GM18520 (cell line): ENCODE measurements around the gene COMMD6.
A peak's percentile ranks its signal among the peaks of the same experiment; 100 is the strongest.
"Not testable (repeated sequence)": the region's sequence is repeated elsewhere in the genome, so short reads cannot be mapped to it uniquely, and the experiment has no call there.

Source experiments
- ATAC-seq: cut with Tn5 transposase; IDR thresholded peaks from one replicate; pipeline ENCODE4 v1.9.1; 2021; ENCODE audit not compliant: unreplicated experiment

Gene COMMD6

GRCh38 chr13:75537401-75538365, at the start of gene COMMD6:
Gene COMMD6, minus strand, starts transcription at chr13:75537841. Its CDS starts 36 bp downstream, at chr13:75537805.
- peak; percentile 93 for ATAC-seq

DNA sequence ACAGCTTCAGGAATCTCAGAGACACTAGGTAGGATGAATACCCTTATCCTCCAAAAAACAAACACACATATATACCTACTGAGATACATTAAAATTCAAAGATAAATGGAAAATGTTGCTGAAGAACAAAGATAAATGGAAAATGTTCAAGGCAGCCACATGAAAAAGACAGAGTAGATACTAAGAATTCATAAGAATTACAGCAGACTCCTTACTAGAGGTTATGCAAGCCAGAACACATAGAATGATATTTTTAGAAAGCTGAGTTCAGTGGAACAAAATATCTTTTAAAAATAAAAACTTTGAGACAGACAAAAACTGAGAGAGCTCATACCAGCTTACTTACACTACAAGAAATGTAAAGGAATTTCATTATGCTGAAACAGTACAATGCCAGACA, 47.5 kb upstream of the COMMD6 start:
- no peak for ATAC-seq

- ATAC-seq, result no peak
Measured at GRCh38 chr13:75583091-75583490, 45.5 kb upstream of the COMMD6 start.

GRCh38 chr13:75581874-75582640, 44.4 kb upstream of the COMMD6 start:
- no peak for ATAC-seq

- no peak for ATAC-seq
Measured at GRCh38 chr13:75579529-75579928, 41.9 kb upstream of the COMMD6 start.

DNA sequence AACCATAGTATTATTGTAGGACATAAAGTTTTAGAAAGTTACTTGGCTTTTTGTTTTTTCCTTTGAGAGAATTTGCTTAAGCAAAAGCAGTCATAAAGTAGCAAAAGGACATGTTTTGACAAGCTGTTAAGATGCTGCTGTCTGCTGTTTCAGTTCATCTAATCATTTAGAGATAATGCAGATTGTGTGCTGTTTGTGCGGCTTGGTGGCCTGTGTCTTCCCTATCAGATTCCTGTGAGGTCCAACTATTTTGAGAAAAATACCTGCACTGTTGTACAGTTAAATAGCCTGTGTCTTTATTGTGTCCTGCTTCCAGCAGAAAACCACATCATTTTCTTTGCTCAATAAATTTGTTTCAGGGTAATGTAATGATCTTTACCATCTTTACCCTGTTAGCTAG, 31.9 kb upstream of the COMMD6 start:
- ATAC-seq, result no peak

DNA sequence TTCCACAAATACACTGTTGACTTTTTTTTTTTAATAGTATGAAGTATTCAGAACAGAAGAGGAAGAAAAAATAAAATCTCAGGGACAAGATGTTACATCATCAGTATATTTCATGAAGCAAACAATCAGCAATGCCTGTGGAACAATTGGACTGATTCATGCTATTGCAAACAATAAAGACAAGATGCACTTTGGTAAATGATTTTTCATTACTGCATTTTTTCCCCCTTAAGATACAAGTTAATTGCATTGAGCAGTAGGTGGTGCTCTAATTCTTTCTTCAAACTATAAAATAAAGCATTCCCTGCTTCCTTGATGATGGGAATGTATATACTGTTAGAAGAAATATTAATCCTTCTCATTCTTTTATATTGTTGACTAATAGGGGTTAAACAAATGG, 29.0 kb upstream of the COMMD6 start:
- no peak for ATAC-seq

DNA sequence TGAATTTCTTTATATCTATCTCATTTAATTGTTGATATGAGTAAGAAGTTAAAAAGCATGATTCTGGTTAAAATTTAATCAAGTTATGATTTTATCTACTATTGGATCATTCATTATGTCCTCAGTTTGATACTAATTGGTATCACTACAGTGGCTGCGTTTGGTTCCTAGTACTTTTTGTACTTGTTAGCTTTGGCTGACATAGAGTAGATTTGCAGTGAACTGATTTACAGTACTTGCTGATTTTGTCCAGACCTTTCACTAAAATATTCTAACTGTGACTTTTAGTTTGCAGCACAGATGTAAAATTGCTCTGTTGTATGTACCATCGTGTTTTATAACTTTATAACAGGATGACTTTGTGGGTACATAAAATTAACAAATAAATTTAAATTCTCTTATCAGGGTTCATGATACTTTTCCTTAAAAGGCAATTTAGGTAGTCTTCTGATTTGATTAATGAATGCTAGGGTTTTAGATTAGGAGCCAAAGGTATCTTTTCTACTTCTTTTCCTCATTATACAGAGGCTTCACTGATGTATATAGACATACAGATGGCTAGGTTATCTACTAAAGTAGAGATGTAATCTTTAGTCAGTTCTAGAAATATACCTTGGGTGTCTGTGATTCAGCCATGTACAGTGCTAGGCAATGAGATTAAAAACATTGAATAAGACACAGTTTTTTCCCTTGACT, 20.7 kb upstream of the COMMD6 start:
- no peak for ATAC-seq

DNA sequence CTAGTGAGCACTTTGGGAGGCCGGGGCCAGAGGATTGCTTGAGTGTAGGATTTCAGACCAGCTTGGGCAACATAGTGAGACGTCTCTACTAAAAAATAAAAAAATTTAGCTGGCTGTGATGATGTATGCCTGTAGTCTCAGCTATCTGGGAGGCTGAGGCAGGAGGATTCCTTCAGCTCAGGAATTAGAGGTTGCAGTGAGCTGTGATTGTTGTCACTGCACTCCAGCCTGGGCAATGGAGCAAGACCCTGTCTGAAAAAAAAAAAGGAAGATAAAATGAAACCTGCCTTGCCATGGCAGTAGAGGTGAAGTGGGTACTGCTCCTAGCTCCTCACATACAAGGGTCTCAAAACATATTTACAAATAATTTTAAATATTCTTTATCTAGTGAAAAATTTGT, 19.3 kb upstream of the COMMD6 start:
- no peak for ATAC-seq

DNA sequence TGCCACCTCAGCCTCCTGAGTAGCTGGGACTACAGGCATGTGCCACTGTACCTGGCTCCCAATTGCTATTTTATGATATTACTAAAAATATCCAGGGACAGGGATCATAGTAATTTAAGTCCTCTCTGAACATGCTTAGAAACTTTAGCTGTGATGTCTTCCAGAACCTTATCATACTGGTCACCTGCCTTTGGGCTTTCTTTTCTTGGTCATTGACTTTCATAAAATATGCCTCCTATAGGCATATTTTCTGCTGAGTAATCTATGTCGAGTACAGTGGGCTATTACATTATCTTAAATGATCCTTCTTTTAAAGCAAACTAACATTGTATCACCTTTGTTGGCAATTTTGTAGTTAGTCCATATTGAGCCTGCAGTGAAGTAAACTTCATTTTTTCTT, 18.2 kb upstream of the COMMD6 start:
- no peak for ATAC-seq

GRCh38 chr13:75554981-75555380, 17.3 kb upstream of the COMMD6 start:
- no peak for ATAC-seq

GRCh38 chr13:75554464-75554863, 16.8 kb upstream of the COMMD6 start:
- ATAC-seq, result no peak

DNA sequence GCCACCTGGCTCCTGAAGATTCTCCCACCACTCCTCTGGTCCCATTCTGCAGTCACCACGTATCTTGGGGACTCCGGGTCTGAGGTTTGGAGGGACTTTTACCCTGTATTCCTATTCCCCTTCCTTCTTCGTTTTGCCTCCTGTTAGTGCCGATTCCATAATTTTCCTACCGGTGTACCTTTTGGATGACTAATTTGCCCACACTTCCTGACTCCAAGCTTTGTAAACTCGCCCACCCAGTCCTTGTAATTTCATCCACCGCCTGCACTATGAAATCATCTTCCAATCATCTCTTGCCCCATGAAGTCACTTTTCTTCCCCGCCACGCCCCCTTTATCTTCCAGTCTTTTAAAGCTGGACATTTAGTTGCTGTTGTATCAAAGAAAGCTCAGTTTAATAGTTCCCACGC, 12.5 kb upstream of the COMMD6 start:
- no peak for ATAC-seq

- peak; percentile 98 for ATAC-seq
Measured at GRCh38 chr13:75549262-75550158, 11.9 kb upstream of the COMMD6 start, which contains the start of gene UCHL3. Gene UCHL3, plus strand, starts transcription at chr13:75549791. Its CDS starts 30 bp downstream, at chr13:75549821.

DNA sequence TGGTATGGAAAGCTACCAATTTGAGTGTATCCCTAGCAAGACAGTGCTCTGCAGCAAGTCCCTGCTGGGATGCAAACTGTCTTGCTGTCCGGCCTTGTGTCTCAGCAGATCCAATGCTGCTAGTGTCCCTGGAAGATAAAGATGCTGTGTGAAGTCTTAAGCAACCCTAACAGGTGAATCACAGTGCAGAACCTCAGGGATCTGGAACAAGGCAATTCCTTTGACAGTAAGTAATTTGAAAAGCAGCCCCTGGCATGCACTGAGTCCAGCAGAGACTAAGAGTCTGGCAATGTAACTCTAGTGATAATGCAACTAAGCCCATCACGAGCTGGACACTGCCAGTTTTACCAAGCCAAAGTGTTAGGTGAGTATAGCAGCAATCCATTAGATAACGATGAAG, 10.3 kb upstream of the COMMD6 start:
- ATAC-seq, result no peak

- ATAC-seq, result not testable (repeated sequence)
Measured at GRCh38 chr13:75545386-75545785, 7.7 kb upstream of the COMMD6 start.

DNA sequence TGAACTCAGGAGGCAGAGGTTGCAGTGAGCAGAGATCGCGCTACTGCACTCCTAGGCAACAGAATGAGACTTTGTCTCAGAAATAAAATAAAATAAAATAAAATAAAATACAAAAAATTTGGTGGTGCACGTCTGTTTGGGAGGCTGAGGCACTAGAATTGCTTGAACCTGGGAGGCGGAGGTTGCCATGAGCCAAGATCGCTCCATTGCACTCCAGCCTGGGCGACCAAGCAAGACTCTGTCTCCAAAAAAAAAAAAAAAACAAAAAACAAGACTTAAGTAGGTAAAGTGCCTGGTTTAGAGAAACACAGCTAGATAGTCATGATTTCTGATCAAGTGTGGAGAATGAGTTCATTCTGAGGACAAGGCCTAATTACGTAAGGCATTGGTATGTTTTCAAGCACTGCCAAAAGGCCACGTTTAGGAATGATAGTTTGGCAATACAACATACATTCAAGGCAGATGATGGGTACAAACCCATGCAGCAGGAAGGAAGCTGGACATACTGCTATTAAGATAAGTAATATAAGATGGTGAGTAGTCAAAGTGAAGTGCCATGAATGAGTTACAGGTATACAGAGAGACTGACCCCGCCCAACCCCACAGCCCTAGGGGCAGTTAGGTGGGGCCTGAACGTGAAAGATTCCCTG, 7.2 kb upstream of the COMMD6 start:
- no peak for ATAC-seq

DNA sequence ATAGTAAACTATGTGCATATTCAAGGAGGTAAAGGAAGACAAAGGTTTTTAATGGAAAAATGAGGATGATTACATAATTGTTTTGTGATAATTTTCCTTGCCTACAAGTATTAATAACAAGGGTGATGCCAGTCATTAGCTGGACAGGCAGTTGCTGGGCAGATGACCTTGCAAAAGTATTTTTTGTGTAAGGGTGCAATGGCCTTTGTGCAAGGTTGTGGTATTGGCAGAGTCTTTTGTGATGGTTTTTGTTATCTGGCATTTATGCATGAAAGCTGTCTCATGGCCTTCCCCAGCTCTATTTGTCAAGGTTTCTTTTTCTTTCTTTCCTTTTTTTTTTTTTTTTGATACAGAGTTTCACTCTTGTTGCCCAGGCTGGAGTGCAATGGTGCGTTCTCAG, 4.3 kb upstream of the COMMD6 start:
- no peak for ATAC-seq

DNA sequence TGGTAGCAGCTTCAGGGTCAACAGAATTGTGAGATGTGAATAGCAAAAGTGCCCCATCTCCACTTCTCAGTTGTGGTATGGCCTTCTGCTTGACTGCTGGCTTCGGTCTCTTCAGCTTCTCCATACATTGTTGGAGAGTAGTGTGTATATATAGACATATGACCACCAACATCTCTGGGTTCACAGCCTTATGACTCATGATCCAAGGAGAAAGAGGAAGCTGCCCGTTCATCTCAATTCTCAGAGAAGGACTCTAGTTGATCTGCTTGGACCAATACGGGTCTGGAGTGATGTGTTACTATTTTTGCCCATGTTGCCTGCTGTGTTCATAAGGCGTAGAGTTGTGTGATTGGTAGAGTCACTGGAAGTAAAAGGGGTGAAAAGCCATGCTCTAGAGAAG, 3.6 kb upstream of the COMMD6 start:
- no peak for ATAC-seq

DNA sequence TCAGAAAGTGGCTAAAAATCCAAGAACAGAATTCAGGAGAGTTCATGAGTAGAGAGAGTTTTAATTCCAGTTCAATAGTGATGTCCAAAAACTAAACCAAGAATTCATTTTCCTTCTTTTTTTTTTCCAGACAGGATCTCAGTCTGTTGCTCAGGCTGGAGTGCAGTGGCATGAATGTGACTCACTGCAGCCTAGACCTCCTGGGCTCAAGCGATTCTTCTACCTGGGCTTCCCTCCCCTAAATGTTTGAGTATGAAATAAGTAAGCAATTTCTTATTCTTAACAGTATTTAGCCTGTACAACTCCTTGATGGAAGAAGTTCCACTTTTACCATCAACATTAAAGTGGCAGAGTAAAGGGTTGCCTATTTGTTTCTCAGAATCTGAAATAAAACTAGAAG, 3.8 kb downstream of the COMMD6 start:
- ATAC-seq, result no peak
